NCI-H510A (cell line): ENCODE data around the gene ALDH1L1.
A peak's percentile ranks its signal among the peaks of the same experiment; 100 is the strongest.
"Not testable (repeated sequence)": the region's sequence is repeated elsewhere in the genome, so short reads cannot be mapped to it uniquely, and the experiment has no call there.

Source experiments
- DNase-seq: peaks from one replicate; lab custom pipeline; 2025; lab: John Stamatoyannopoulos, UW

The ALDH1L1 gene

DNA sequence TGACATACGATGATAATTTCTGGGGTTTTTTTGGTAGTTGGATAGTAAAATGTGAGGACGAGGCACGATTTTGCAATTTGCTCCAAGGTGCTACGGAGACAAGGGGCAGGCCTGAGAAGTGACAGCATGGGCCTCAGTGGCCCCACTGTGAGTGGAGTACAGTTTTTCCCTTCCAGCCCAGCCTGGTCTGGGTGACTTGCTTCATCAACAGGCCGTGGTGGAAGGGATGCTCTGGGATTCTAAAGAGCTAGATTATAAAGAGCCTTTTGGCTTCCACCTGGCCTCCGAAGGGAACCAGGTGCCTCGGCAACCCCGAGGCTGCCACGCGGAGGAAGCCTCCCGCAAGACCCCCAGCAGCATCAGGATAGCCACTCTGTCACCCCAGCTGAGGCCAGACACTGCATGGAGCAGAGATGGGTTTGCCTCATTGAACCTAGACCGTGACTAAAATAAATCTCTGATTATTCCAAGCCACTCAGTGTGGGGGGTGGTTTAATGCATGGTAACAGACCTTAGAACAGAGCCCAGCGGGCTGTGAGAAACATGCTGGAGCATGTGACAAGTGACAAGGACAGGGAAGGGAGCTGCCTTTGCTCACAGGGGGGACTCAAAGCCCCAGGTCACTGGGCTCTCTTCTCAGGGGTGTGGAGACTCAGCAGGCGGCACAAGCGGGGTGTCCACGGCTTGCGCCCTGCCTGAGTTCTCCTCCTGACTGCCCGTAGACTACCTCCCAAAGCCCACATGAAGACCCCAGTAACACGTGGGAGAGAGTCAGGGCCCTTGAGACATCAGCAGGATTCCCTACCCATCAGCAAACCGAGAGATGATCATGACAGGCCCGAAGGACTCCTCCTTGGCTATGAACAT, 73.8 kb downstream of the ALDH1L1 start:
- no peak for DNase-seq

DNA sequence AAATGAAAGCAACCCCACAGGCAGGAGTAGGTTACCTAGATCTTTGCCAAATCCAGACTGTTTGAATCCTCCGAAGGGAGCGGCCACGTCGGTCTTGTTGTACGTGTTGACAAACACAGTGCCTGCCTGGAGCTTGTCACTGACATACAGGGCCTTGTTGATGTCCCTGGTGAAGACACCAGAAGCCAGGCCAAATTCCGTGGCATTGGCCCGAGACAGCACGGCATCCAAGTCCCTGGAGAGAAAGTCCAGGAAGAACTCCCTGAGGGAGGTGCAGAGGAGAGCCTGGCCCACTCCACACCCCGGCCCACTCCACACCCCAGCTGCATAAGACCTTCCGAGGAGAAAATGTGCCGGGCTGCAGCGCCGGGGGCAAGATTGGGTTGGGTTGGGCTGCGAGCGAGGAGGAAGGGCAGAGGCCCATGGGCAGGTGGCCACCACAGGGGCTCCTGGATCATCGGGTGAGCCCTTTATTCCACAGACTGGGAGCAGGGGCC, 74.6 kb downstream of the ALDH1L1 start:
- no peak for DNase-seq

DNA sequence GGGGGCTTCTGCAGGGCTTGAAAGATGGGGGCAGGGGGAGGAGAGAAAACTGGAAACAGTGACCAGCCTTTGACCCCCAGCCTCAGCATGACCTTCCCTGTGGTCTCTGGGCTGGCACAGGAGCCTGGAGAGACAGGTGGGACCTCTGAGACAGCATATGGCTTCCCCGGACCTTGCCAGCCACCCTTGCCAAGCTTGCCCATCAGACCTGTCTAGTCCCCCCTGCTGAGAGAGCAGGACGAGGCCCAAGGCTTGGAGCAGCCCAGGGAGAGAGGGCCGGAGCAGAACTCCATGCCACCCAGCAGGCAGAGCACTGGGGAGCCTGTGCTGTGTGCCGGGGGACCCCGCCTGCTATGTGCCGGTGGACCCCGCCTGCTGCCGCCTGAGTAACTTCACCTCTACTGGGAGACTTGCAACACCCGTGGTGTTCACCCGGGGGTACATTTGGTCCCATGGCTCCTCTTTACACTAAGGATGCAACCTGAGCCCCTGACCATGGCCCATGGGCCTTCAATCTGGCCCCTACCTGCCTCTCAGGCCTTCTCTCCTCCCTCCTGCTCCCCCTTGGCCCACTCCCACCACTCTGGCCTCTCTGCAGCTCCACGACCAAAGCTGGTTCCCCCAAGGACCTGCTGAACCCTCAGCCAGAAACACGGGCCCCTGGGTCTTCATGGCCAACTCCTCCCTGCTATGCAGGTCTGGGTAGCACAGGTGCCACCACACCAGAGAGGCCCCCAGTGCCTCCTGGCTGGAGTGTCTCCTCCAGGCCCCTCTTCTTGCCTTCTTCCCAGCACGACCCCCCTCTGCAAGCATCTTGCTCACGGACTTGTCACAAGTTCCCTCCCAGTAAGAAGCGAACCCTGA, 75.4 kb downstream of the ALDH1L1 start:
- DNase-seq = no peak

DNA sequence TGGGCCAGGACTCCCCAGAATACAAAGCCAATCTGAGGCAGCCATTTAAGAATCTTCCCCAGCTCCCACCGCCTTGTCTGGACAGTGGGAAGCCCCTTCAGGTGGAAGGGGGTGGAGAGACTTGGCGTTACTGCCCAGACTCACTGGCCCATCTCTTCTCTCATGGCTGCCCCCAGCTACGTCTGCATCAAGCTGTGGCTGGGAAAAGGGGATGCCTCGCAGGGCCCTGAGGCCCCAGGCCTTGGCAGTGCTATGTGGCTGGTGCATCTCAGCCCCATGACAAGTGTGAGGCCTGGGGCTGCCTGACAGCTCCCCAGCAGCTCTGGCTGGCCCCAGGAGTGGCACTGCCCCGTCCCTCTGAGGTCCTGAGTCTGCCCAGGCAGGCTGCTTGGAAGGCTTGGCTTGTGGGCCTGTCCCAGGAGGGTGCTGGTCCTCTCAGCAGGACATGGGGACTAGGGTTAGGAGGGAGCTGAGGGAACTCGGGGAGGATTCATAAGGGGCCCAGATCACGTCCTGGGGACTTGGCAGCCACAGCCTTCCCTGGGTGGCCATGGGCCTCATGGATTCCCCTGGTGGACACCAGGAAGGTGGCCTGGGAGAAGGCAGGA, 76.3 kb downstream of the ALDH1L1 start:
- no peak for DNase-seq

DNA sequence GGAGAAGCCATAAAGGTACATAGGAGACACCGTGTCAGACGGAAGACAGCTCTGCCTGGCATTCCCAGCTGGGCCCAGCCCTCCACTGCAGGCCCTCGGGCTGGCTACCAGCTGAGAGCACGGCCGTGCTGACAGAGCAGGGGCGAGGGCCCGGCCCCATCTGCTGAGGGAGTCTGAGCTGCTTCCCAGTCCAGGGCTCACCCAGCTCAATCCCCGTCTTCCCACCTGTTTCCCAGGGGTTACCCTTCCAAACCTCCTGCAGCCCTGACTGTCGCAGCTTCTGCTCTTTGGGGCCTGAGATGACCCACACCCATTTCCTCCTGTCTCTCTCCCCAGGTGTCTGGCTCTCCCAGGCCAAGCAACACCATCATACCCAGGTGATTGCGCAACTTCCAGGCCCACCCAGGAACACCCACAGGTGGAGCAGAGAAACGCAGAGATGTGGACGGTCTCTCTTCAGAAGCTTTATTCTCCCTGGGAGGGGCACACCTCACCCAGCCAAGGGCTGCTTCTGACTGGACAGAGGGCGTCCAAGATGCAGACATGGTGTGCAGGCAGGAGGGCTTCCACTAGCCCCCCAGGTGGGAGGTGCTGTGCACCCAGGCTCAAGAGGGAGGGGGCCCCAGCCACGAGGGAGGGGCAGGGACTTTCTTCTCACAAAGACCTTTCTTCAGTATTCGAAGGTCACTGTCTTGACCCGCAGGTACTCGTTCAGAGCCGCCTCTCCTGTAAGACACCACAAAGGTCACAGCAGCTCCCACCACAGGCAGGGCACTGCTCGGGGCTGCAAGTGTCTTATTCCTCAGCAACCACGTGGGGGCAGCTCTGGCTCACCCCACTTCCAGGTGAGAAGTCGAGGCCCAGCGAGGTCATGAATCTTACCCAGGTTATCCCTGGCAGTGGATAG, 77.0 kb downstream of the ALDH1L1 start:
- no peak for DNase-seq

DNA sequence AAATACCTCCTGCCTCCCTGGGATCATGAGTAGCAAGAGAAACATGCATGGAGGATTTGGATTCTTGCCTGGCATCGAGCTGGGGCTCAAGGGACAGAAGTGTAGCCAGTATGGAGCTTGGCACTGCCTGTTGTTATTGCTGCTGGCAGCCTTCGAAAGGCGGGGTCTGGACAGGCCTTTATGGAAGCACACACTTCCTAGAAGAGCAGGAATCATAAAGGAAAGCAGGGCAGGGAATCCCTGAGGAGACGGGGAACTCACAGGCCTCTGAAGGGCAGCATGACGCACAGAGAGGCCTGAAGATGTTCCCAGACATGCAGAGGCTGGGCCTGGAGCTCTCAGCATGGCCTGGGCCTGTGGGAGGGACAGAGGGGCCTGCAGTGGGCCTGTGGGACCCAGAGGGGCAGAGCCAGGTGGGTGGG, 77.8 kb downstream of the ALDH1L1 start:
- DNase-seq = no peak

DNA sequence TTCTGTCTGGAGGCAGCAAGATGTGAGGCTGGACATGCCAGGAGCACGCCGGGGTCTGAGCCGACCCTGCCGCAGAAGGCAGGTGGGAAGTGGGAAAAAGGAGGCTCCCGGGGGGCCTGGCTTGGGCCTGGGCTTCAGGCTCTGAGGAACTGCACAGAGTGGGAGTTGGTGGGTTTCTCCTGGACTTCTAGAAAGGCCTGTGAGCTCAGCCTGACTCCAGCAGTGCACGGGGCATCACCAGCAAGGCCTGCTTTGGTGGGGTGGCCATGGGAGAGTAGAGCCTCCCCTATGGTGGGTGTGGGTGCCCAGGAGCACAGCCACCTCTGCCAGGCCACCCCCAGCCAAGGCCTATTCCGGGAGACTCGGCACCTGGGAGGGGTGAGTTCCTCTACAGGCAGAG, 78.4 kb downstream of the ALDH1L1 start:
- no peak for DNase-seq

DNA sequence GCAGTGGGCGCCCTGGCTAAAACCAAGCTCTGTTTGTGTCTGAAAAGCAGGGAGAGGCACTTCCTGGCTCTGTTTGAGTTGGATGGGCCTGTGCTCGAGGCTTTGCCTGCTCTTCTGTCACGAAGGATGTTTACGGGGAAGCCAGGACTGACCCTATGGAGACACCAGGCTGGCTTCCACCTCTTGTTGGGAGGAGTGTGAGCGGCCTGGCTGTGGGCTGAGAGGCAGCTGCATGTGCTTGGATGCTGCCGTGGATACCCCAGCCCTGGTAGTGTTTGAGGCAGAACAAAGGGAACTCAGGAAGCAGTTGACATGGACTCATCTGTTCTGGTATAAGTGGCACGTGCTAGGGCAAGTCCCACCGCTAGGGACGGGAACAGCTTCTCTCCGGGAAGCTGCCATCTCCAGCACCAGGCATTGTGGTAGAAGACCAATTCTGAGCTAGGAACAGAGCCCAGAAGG, 78.8 kb downstream of the ALDH1L1 start:
- DNase-seq = no peak

DNA sequence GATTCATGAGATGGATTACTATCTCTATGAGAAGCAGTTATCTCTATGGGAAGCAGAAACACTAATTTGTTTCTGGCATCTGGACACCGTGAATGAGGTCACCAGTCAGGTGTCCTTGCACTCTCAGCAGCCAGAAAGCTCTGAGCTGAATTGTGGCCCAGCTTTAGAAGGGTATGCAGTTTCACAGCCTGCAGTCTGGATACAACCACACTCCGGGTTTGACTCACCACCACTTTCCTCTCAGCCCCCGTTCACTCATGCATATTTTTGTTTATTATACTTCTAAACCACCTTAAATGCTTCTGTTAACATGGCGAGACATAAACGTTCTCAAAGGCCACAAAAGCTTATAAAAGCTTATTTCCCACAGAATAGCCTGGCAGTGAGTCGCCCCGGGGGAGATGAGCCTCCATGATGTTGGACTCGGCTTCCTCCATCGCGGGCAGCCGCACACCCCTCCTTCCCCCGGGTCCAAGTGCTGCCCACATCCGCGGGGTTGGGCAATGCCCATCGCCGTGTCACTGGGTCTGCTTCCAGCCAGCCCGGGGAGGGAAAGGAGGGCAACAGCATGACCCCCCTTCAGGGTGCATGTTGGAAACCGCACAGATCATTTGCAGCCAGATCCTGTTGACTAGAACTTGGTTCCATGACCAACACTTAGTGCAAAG, 79.6 kb downstream of the ALDH1L1 start:
- DNase-seq = no peak

DNA sequence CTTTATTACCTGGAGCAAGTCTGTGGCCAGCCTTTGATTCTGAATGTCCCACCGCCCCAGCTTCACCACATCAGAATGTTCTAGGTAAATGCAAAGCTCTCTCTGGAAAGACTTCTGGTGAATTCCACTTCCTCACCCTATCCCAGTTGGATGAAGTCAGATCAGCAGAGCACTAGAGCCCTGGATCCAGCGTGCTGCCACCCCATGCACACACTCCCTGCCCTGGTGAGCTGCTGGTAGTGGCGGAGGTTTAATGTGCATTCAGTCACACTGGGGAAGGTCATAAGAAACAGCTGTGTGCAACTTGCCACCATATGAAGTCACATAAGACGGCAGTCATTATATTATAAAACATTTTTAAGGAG, 80.1 kb downstream of the ALDH1L1 start:
- DNase-seq = no peak

DNA sequence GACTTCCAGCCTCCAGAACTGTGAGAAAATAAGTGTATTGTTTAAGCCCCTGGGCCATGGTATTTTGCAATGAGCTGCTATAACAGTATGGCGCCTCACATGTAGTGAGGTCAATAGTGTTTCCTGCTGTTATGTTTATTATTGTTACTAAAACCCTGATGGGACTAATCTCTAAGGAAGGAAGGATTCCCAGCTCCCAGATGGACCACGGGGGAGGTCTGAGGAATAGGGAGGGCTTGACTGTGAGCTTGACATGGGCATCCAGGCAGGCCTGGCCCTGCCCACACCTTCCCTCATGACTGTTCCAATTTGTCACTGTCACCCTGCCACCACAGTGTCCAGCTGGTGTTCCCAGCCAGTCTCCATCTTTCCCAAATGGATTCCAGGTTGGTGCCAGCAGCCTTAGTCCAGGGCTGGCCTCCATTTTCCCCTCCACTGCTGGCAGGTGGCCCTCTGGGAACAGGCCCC, 82.0 kb downstream of the ALDH1L1 start:
- DNase-seq = no peak

DNA sequence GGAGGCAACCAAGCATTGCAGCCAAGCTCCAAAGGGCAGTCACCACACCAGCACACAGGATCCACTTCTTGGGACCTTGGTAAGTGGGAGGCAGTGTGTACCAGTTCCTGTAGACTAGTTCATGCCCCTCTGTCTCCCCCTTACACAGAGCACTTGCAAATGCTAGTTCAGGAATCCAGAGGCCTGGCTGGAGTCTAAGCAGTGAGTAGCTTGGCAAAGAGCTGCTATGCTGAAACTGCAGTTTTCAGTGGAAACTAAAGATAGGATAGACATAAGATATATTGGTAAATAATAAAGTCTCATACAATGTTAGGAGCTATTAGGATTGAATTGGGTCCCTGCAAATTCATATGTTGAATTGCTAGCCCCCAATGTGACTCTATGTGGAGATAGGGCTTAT, 82.6 kb downstream of the ALDH1L1 start:
- DNase-seq = no peak

DNA sequence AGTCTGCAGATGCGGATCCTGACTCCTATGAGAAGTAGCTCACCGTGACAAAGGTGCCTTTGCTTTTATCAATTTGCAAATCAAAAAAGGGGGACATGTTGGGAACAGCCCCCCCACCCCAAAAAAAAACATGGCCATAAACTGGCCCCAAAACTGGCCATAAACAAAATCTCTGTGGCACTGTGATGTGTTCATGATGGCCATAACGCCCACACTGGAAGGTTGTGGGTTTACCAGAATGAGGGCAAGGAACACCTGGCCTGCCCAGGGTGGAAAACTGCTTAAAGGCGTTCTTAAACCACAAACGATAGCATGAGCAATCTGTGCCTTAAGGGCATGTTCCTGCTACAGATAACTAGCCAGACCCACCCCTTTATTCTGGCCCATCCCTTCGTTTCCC, 84.1 kb downstream of the ALDH1L1 start:
- DNase-seq = not testable (repeated sequence)

DNA sequence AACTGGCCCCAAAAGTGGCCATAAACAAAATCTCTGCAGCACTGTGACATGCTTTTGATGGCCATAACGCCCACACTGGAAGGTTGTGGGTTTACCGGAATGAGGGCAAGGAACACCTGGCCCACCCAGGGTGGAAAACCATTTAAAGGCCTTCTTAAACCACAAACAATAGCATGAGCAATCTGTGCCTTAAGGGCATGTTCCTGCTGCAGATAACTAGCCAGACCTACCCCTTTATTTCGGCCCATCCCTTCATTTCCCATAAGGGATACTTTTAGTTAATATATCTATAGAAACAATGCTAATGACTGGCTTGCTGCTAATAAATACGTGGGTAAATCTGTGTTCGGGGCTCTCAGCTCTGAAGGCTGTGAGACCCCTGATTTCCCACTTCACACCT, 88.3 kb downstream of the ALDH1L1 start:
- not testable (repeated sequence) for DNase-seq

DNA sequence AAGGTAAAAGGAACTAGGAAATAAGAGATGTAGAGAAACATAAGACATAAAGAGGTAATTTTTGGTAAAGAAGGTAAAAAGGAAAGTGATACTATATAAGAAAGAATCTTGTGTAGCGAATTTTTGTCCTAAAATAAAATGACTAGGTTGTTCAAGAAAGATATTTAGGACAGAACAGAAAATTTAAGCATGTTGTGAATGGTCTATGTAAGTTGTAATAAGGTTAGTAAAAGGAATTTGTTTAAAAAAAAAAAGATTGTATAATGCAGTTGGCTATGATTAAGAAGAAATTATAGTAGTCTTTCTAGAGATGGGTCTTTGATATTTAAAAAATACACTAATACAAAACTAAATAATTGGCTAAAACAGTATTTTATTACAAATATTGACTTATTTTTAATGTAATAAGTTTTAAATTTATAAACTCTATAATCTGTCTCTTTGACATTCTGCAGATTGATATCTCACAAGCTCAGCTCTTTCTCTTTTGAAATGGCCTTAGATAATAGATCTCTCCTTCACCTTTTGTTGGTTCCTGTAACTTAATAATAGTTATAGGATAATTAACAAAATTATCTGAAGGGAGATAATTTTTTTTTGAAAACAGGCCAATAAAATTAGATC, 92.7 kb downstream of the ALDH1L1 start:
- DNase-seq = no peak

DNA sequence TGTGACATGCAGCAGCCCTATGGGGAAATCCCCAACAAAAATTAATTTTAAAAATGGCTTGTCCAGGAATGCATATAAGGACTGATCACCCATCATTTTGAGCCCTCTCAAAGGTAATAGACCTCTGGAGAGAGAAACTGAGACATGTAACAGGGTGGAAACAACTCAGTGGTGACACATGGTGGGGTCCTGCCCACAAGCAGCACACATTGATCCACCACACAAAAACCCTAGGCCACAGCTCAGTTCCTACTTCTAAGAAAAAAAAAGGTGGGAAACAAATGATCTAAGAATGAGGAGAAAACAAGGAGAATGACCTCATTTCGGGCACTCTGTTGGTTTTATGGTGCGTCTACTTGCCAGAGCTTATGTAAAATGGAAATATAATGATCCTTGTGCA, 94.5 kb downstream of the ALDH1L1 start:
- DNase-seq = no peak

DNA sequence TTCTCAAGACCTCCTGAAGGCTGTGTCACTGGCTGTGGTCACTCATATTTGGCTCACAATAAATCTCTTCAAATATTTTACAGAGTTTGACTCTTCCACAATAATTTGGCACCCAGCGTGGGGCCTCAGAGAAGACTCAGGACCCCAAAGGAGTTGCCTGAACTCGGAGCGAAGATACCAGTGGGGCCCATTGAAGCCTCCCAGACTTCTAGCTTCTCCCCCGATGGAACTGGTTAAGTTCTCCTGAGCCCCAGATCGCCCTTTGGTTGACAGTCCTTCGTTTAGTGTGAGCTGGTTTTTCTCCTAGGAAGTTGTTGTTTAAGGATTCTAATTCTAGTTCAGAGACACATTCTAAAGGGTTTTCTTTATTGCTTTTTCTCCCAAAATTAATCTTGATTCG, 95.1 kb downstream of the ALDH1L1 start:
- DNase-seq = no peak

DNA sequence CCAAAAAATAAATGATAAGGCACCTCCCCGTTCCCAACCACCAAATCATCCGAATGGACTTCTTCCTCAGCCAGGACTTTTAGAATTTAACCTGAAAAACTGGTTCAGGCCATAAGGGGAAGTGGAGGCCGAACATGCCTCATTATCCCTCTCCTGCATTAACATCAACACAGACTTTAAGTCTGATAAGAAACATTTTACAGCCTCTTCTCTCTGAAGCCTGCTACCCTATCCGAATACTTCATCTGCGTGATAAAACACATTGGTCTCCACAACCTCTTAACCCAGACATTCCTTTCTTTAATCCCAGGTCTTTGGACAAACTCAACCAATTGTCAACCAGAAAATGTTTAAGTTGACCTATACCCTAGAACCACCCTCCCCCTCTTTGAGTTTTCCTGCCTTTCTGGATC, 95.6 kb downstream of the ALDH1L1 start:
- no peak for DNase-seq

DNA sequence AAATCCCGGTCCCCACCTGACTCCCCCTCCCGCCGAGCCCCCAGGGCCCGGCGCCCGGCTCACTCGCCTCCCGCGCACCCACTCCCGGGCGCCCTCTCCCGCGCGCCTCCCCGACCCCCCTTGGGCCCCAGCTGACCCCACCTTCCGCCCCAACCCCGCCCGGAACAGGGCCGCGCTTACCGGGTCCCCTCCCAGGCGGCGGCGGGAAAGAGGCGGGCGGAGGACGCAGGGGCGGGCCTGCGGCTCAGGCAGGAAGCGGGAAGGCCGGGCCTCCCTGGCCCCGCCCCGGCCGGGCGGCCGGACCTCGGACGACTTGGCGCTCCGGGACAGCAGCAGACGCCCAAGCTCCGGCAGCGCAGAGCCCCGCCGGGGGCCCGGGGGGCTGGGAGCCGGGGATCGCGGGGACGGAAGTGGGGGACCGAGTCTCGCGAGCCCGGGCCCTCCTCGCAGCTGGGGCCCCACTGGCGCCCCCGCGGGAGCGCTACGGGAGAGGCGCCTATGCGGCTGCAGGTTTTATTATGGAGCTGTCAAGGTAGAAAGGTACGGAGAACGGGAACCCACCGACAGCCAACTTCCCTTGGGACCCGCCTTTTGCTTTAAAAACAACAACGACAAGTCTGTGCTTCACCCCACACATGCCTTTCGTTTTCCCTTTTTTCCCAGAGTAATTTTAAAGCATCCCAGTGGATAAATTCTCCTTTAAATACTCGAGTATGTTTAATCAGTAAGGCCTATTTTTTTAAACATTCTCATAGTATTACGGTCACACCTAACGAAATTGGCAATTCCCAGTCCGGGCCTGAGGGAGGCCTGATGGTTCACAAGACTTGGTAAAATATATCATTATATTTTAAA, 96.2 kb downstream of the ALDH1L1 start, which contains the start of gene SLC41A3:
TSS of gene SLC41A3 (minus strand) at position 212 of the 855 bp plus-strand sequence. CDS start 15,905 bp downstream, outside the sequence.
- DNase-seq = peak; percentile 40
